GM21367 (cell line): ENCODE results near the gene ETS2.
"Not testable (repeated sequence)": the region's sequence is repeated elsewhere in the genome, so short reads cannot be mapped to it uniquely, and the experiment has no call there.

Experiments used
- ATAC-seq: cut with Tn5 transposase; IDR thresholded peaks from one replicate; pipeline ENCODE4 v1.9.1; 2021; ENCODE audit not compliant: unreplicated experiment

Gene ETS2

DNA sequence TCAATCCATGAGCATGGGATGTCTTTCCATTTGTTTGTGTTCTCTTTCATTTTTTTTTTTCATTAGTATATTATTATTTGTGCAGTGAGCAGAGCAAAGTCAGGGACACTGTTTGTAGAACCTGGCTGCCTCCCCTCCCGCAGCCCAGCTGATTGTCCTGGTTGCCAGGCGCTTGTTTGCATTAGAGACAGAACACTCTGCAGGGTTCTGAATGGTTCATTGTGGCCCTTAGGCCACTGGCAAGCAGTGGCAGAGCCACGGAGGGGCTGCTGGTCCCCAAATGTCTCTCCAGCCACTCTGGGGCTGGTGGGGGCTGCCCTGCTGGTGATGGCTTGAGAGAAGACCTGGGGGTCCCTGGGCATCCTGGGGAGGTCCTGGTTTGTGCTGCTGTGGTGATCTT, 29.0 kb downstream of the ETS2 start:
- no peak for ATAC-seq

GRCh38 chr21:38837806-38838461, 32.2 kb downstream of the ETS2 start:
- ATAC-seq = no peak

DNA sequence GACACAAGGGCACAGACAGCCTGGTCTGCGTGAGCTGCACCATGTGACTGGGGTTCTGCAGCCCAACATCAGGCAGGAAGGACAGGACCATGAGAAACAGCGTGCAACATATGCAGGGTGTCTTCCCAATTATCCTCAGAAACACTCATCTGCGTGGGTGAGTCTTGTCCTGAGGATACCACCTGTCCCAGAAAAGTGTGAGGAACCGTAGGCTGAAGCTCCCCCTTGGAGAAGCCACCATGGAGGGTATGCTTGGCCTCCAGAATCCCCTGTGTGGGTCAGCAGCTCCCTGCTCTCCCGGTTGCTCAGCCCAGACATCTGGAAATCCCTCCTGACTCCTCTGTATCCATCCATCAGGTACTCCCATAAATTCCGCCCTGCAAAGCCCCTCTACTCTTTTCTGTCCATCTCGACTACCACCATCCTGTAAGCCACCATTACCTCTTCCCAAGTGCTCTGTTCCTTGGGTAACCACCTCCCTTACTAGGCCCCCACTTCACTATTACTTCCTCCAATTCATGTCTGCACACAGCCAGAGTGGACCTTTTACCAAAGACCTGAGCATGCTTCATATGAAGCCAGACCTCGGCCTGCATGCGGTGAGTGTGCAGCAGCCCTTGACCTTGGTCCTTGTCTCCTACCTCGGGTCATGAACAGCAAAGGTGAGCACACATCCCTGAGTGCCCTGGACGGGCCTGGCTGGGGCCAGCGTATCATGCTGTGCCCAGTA, 33.0 kb downstream of the ETS2 start:
- ATAC-seq = no peak

DNA sequence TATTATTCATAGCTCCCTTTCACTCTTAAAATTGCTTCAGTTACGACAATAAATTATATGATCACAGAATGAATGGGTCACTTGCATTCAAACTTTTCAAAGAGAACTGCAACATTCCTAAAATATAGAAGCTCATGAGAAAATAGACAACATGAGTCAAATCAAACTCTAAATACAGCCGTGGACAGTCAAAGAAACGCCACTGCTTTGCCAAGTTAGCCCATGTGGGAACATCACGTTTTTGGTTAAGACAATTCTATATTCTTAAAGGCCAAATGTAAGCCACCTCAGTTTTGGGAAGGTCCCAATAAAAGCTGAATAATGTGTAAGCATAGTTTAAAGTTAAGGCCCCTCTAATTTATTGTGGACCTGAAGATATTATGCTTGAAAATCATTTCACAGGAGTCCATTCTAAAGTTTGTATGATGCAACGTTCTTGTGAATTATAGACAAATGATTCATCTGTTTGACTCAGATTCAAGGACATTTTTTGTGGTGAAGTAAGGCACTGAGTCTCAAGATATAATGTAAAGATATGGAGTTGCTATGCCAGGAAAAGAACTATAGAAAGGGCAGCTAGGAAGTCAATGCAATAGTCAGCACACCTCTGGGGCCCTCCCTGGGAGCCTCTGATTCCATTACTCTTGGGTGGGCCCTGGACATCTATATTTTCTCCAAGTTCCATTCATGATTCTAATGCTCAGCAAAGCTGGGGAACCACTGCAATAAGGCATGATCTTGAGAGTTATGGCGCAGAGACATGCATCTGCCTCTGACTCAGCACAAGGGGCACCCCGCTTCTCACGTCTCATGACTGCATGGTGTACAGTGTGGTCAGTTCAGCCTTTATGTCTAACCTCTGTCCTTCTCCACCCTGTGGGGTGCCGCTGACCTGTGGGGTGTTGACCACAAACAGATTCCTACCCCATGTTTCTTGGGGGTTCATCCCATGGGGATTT, 33.9 kb downstream of the ETS2 start:
- no peak for ATAC-seq

- ATAC-seq = no peak
These were observed 34.9 kb downstream of the ETS2 start for GRCh38 chr21:38840456-38841300.

- no peak for ATAC-seq
These were observed 35.7 kb downstream of the ETS2 start for GRCh38 chr21:38841472-38841871.

GRCh38 chr21:38842079-38842478, 36.4 kb downstream of the ETS2 start:
- ATAC-seq = no peak

- no peak for ATAC-seq
These were observed 37.6 kb downstream of the ETS2 start for GRCh38 chr21:38843379-38843778.

GRCh38 chr21:38843806-38844503, 38.2 kb downstream of the ETS2 start:
- ATAC-seq = no peak

GRCh38 chr21:38845374-38845773, 39.6 kb downstream of the ETS2 start:
- not testable (repeated sequence) for ATAC-seq

DNA sequence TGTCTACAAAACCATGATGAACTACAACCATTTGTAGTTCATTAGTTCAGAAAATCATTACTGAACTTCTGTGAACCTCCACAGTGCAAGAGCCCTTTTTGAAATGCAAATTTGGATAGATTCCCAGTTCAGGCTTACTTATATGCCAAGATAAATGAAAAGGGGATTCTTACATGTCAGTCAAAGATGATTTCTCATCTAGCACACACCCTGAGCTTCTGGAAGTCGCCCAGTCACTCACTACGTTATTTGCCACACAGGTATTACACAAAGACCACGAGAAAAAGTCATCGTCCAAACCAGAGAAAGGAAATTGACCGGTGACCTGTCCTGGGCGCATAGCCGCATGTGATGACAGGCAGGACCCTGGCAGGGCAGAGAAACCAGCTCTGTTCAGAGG, 41.8 kb downstream of the ETS2 start:
- no peak for ATAC-seq

DNA sequence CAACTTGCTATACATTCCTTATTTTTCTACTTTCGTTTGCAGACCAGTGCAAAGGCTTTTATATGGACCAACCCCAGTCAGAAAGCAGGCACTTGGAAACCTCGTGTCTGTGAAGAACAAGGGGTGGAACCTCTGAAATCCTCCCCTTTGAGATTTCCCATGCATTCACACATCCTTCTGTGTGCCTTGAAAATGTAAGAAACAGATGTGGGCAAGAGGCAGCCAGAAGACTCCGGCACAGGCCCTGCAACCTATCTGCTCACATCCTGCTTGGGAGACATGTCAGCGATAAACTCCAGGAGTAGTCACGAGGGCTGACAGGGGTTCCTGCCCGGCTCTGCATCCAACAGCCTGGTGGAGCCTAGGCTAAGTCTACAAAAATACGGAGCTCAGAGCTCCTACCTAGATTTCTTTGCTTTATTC, 42.5 kb downstream of the ETS2 start:
- no peak for ATAC-seq

DNA sequence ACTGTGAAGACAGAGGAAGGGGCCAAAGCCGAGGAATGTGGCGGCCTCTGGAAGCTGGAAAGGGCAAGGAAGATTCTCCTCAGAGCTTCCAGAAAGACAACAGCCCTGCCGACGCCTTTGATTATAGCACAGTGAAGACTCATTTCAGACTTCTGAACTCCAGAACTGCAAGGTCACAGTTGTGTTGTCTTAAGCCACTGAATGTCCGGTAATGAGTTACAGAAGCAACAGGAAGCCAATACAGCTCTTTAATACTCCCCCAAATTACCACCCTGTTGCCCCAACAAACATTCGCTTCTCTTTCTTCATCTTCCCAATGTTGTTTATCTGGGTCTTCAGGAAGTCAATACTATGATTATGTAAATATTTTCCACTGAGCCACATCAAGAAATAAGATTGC, 44.0 kb downstream of the ETS2 start:
- ATAC-seq = no peak

DNA sequence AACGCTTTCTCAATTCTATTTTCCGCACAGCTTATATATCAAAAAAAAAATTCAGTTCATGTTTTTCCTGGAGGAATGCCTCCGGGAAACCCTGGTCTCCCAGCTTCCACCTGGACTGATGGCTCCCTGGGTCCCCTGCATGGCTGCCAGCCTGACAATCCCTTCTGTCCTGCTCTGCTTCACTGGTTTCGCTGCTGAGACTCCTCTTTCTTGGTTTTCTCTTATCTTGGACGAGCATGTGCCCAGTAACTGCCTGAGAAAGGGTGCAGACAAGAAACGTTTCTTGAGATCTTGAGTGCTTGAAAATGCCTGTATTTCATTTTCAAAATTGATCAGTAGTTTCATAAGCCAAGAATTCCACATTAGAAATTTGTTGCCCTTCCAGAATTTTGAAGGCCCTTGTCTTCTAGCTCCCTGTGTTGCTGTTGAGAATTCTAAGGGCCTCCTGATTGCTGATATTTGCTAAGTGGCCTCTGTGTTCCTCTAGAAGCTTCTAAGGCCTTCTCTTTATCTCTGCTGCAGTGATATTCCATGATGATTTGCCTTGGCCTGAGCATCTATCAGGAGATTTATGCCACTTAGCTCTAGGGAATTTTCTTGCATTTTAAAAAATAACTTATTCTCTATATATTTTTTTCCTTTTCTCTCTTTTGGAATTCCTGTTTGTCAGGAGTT, 44.7 kb downstream of the ETS2 start:
- no peak for ATAC-seq

DNA sequence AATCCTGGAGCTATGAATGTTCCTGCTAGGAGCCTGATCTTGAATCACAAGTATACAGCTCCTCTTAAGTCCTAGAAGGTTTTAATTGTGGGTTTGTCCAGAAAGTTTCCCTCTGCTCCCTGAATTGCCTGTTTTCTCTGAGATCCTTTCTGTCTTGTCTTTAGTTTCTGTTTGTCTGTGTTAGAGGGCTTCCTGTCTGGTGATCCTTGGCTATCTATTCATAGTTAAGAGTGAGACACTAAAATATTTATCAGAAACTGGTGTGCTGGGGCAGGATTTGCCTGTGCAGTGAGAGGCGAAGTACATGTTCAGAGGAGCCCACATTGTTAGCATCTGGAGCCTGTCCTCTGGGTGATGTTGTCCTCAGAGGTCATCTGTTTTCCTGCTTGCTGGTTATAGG, 45.4 kb downstream of the ETS2 start:
- no peak for ATAC-seq

DNA sequence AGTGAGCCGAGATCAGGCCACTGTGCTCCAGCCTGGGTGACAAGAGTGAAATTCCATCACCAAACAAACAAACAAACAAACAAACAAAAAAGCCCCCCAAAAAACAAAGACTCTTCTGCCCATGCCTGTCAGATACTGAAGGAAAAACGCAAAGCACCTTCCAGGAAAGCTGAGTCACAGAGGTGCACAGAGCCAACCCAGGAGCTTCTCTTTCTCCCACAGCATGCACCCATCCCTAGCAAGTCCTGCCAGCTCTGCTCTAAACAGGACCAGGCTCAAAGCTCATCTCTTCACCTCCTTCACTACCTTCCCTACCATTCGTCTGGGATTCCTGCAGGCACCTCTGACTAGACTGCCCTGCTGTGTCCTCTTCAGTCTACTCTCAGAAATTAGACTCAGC, 46.5 kb downstream of the ETS2 start:
- ATAC-seq = no peak

- ATAC-seq = no peak
These were observed 47.0 kb downstream of the ETS2 start for GRCh38 chr21:38852708-38853107.

- peak; percentile 53 for ATAC-seq
These were observed 47.7 kb downstream of the ETS2 start for GRCh38 chr21:38853421-38853919.

DNA sequence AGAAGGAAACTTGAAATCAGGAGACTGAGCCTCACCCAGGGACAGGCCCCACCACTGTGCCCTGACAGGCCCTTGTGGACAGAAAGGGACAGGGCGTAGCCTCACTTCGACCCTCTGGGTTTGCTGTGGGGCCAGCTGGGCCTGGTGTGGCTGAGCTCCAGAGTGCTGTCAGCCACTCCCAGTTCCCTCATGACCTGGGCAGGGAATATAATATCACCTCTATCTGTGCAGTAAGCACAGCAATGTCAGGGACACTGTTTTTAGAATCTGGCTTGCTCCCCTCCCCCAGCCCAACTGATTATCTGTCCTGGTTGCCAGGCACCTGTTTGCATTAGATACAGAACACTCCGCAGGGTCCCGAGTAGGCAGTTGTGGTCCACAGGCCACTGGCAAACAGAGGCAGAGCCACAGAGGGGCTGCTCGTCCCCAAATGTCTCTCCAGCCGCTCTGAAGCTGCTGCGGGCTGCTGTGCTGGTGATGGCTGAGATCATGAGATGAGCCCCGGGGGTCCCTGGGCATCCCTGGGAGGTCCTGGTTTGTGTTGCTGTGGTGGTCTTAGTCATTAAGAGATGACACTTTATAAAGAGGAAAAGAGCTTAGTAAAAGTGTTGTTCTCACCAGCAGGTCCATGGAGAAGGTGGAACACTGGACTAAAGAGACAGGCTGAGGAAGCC, 51.6 kb downstream of the ETS2 start:
- ATAC-seq = no peak
